Measurements from ENCODE around the gene PCBP3. TPM values are rescaled to one million over a fixed set of nuclear protein-coding genes. Genes with fewer than 3 reads are reported as not detected.

Gene PCBP3
- total RNA-seq, 1 donor from 2014 or later, result 72.7 TPM

DNA sequence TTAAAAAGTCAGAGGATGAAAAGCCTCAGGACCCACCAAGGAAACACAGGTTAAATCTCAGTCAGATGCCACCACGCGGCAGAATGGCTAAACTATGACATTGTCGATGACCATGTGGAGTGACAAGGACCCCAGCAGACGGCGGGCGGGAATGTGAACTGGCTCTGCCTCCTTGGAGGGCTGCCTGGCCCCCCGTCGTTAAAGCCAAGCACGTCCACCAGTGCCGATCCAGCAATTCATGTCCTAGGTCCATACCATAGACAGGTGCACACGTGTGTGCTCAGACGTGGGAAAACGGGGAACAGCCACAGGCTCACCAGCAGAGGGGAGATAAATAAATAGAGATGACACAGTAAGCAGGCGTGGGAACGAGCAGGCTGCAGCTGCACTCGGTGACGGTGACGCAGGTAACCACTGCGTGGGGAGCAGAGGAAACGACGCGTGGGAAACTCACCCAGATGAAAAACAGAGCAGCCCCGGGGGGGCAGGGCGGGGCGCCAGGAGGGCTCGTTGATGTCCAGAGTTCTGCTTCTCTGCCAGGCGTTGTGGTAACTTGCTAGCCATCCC lies 28.3 kb upstream of the PCBP3 start:
- Mint-ChIP-seq H3K36me3 (ENCODE audit: unreplicated experiment) (no peaks in the 10 kb centered on the region), H3K27me3 (ENCODE audit: unreplicated experiment) (peaks cover 1% of the 10 kb centered on the region), H3K27ac (ENCODE audit: unreplicated experiment) (no peak overlapping the region), H3K4me1 (ENCODE audit: low read depth, unreplicated experiment) (peaks cover 12% of the 10 kb centered on the region), H3K4me3 (ENCODE audit: unreplicated experiment) (no peak overlapping the region), H3K9me3 (ENCODE audit: unreplicated experiment) (peaks cover 6% of the 10 kb centered on the region)
- TF ChIP-seq, protein P1, sequence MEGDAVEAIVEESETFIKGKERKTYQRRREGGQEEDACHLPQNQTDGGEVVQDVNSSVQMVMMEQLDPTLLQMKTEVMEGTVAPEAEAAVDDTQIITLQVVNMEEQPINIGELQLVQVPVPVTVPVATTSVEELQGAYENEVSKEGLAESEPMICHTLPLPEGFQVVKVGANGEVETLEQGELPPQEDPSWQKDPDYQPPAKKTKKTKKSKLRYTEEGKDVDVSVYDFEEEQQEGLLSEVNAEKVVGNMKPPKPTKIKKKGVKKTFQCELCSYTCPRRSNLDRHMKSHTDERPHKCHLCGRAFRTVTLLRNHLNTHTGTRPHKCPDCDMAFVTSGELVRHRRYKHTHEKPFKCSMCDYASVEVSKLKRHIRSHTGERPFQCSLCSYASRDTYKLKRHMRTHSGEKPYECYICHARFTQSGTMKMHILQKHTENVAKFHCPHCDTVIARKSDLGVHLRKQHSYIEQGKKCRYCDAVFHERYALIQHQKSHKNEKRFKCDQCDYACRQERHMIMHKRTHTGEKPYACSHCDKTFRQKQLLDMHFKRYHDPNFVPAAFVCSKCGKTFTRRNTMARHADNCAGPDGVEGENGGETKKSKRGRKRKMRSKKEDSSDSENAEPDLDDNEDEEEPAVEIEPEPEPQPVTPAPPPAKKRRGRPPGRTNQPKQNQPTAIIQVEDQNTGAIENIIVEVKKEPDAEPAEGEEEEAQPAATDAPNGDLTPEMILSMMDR (IDR thresholded peaks at IDR 0.05; ENCODE audit: partially characterized antibody, unreplicated experiment), result no peak
- DNase-seq, result no peak

DNA sequence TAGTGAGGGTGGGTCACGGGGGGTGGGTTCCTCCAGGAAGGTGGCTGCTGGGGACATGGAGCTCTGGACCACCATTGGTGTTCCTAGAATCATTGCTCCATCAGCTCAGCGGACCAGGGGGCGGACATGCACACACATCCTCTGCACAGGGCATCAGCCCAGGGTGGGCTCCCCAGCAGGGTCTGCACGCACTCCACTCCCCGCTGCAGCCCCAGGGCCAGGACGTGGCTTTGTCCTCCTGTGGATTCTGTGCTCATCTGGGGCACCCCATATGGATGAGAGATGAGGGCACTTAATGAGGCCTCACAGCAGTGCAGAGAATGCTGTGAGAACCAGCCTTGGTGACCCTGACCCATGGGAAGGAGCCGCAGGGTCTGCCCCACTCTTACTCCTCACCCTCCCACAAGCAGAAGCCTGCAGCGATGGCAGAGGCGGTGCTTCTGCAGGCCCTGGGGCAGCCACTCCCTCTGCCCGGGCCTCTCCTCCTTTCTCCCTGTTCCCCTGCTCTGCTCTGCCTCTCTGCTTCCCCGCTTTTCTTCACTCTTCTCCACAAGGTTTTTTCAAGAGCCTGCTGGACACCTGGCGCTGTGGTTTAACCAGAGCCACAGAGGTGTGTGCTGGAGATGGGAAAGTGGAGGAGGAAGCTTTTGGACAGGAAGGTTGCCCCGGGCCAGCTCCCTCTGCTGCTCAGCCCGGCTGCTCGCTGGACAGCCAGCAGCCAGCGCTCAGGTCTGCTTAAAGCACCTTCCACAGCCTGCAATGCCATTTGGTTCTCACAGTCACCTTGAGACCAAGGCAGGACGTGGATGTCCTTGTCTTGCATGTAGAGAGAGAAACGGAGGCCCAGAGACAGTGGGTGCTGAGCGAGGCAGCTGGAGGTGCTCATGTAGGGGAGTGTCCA lies 26.3 kb upstream of the PCBP3 start:
- Mint-ChIP-seq H3K4me1 (ENCODE audit: low read depth, unreplicated experiment) (peaks cover 5% of the 10 kb centered on the region), H3K27ac (ENCODE audit: unreplicated experiment) (no peak overlapping the region), H3K4me3 (ENCODE audit: unreplicated experiment) (no peak overlapping the region), H3K9me3 (ENCODE audit: unreplicated experiment) (peaks cover 3% of the 10 kb centered on the region), H3K27me3 (ENCODE audit: unreplicated experiment) (peaks cover 1% of the 10 kb centered on the region), H3K36me3 (ENCODE audit: unreplicated experiment) (no peaks in the 10 kb centered on the region)
- no peak for DNase-seq
- TF ChIP-seq, protein P1 (IDR thresholded peaks at IDR 0.05; ENCODE audit: partially characterized antibody, unreplicated experiment), result no peak

DNA sequence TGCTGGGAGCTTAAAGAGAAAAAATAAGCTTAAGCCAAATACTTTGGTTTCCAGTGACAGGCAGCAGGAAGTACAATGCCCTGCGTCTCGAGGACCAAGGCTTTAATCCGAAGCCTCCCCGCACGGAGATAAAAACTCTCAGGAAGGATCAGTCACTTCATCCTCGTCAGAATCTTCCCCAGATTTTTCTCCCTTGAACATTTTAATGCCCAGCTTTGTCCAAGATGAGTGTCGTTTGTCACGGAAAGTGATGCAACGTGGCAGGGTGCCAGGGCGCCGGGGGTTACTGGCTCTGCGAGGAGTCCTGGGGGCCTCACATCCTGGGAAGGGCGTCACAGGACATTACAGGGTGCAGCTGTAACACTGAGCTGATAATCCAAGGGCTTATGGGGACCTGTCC lies 25.2 kb upstream of the PCBP3 start:
- TF ChIP-seq, protein P1 (IDR thresholded peaks at IDR 0.05; ENCODE audit: partially characterized antibody, unreplicated experiment), result no peak
- H3K27me3 Mint-ChIP-seq (ENCODE audit: unreplicated experiment), result peaks cover 3% of the 10 kb centered on the region
- DNase-seq, result no peak
- peaks cover 2% of the 10 kb centered on the region for H3K4me1 Mint-ChIP-seq (ENCODE audit: low read depth, unreplicated experiment)
- no peak overlapping the region for H3K27ac Mint-ChIP-seq (ENCODE audit: unreplicated experiment)
- peaks cover 5% of the 10 kb centered on the region for H3K36me3 Mint-ChIP-seq (ENCODE audit: unreplicated experiment)
- no peak overlapping the region for H3K4me3 Mint-ChIP-seq (ENCODE audit: unreplicated experiment)
- H3K9me3 Mint-ChIP-seq (ENCODE audit: unreplicated experiment), result peaks cover 6% of the 10 kb centered on the region

DNA sequence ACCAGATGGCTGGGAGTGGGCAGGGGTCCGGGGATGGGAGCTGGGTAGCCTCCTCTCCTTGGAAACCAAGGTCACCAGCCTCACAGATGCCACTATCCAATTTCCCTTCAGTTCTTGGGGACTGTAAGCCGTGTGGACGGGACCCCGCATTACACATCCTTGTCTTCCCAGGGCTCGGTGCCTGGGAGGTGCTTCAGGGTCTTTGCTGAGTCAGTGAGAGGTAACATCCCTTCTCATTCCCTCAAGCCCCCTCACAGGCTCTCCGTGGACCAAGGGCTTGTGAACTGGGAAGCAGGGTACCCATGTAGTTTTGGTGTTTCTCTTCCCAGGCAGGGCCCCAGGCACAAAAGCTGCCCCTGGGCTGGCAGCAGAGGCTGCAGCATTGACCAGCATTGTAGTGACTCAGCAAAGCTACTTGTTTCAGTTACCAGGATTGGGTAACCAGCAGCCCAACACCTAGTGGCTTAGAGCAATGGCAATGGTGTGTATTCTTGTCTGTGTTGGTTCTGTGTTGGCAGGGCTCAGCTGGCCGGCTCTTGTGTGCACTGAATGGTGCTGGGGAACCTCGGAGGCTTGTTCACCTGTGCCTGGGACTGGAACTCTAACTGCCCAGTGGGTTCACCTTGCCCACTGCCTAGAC lies 24.6 kb upstream of the PCBP3 start:
- Mint-ChIP-seq H3K36me3 (ENCODE audit: unreplicated experiment) (peaks cover 5% of the 10 kb centered on the region), H3K27me3 (ENCODE audit: unreplicated experiment) (peaks cover 3% of the 10 kb centered on the region), H3K9me3 (ENCODE audit: unreplicated experiment) (peaks cover 6% of the 10 kb centered on the region), H3K27ac (ENCODE audit: unreplicated experiment) (no peak overlapping the region), H3K4me3 (ENCODE audit: unreplicated experiment) (no peak overlapping the region), H3K4me1 (ENCODE audit: low read depth, unreplicated experiment) (peaks cover 2% of the 10 kb centered on the region)
- DNase-seq, result no peak
- TF ChIP-seq, protein P1 (IDR thresholded peaks at IDR 0.05; ENCODE audit: partially characterized antibody, unreplicated experiment), result no peak
